ENCODE results near the gene PF4V1.

- TF ChIP-seq, protein P1, sequence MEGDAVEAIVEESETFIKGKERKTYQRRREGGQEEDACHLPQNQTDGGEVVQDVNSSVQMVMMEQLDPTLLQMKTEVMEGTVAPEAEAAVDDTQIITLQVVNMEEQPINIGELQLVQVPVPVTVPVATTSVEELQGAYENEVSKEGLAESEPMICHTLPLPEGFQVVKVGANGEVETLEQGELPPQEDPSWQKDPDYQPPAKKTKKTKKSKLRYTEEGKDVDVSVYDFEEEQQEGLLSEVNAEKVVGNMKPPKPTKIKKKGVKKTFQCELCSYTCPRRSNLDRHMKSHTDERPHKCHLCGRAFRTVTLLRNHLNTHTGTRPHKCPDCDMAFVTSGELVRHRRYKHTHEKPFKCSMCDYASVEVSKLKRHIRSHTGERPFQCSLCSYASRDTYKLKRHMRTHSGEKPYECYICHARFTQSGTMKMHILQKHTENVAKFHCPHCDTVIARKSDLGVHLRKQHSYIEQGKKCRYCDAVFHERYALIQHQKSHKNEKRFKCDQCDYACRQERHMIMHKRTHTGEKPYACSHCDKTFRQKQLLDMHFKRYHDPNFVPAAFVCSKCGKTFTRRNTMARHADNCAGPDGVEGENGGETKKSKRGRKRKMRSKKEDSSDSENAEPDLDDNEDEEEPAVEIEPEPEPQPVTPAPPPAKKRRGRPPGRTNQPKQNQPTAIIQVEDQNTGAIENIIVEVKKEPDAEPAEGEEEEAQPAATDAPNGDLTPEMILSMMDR (IDR thresholded peaks at IDR 0.05 in 2 of 3, conservative IDR thresholded peaks at IDR 0.05 in 1 of 3; ENCODE audit: insufficient read depth in 2 of 3, low read depth in 1 of 3, low read length in 3 of 3), result no peak
- no peak for TF ChIP-seq ETS2 (tag; IDR thresholded peaks at IDR 0.05; ENCODE audit: borderline replicate concordance, poor library complexity, severe bottlenecking)
- TF ChIP-seq, protein P2, sequence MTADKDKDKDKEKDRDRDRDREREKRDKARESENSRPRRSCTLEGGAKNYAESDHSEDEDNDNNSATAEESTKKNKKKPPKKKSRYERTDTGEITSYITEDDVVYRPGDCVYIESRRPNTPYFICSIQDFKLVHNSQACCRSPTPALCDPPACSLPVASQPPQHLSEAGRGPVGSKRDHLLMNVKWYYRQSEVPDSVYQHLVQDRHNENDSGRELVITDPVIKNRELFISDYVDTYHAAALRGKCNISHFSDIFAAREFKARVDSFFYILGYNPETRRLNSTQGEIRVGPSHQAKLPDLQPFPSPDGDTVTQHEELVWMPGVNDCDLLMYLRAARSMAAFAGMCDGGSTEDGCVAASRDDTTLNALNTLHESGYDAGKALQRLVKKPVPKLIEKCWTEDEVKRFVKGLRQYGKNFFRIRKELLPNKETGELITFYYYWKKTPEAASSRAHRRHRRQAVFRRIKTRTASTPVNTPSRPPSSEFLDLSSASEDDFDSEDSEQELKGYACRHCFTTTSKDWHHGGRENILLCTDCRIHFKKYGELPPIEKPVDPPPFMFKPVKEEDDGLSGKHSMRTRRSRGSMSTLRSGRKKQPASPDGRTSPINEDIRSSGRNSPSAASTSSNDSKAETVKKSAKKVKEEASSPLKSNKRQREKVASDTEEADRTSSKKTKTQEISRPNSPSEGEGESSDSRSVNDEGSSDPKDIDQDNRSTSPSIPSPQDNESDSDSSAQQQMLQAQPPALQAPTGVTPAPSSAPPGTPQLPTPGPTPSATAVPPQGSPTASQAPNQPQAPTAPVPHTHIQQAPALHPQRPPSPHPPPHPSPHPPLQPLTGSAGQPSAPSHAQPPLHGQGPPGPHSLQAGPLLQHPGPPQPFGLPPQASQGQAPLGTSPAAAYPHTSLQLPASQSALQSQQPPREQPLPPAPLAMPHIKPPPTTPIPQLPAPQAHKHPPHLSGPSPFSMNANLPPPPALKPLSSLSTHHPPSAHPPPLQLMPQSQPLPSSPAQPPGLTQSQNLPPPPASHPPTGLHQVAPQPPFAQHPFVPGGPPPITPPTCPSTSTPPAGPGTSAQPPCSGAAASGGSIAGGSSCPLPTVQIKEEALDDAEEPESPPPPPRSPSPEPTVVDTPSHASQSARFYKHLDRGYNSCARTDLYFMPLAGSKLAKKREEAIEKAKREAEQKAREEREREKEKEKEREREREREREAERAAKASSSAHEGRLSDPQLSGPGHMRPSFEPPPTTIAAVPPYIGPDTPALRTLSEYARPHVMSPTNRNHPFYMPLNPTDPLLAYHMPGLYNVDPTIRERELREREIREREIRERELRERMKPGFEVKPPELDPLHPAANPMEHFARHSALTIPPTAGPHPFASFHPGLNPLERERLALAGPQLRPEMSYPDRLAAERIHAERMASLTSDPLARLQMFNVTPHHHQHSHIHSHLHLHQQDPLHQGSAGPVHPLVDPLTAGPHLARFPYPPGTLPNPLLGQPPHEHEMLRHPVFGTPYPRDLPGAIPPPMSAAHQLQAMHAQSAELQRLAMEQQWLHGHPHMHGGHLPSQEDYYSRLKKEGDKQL (CRISPR knock-in tag; IDR thresholded peaks at IDR 0.05; ENCODE audit: borderline replicate concordance), result no peak
- no peak for TF ChIP-seq MYC (IDR thresholded peaks at IDR 0.05; ENCODE audit: low read depth, low read length)
- TF ChIP-seq MYC (CRISPR knock-in tag; IDR thresholded peaks at IDR 0.05; ENCODE audit: borderline replicate concordance, low read depth), result no peak
- TF ChIP-seq NFE2 (IDR thresholded peaks at IDR 0.05; ENCODE audit: low read depth), result no peak
These were observed 29.3 kb upstream of the PF4V1 start for GRCh38 chr4:73823760-73824159.
